HCT116 (cell line): Measurements from ENCODE around the gene ACAD8. TPM values are rescaled to one million over a fixed set of nuclear protein-coding genes. Genes with fewer than 3 reads are reported as not detected.

Source experiments
- ATAC-seq: fragments of 200-7000 bp; cut with Tn5 transposase; 2 replicates; pipeline ENCODE4 v1.9.1; 2020; ENCODE audit warnings: mild to moderate bottlenecking, moderate library complexity
- BruUV-seq: library from RNA; stranded (reverse); fragments of 400-500 nt; replicated peaks from 2 replicates; lab custom pipeline; 2021; lab: Mats Ljungman, UMichigan
- CTCF ChIA-PET: fragments of 300-600 bp; sonication (Branson Sonifier 250); formaldehyde crosslinking; loops from one replicate; lab custom pipeline; 2021; ENCODE audit warnings: antibody characterized with exemption; lab: Charles Lee
- POLR2A ChIA-PET: fragments of 300-600, 350-600 bp; sonication (Branson Sonifier 250); formaldehyde crosslinking; loops from one replicate; lab custom pipeline; 2021; ENCODE audit warnings: antibody characterized with exemption; lab: Charles Lee
- RAD21 ChIA-PET, 2 experiments: fragments of 300-600 bp; sonication (Branson Sonifier 250); formaldehyde crosslinking; loops; one replicate each; lab custom pipeline; 2023; ENCODE audit warnings: low total read pairs in 2 of 2; ENCODE audit not compliant: uncharacterized antibody in 2 of 2, unreplicated experiment in 2 of 2, low non-redundant PET in 1 of 2; lab: Charles Lee
- DNase-seq: peaks from one replicate; pipeline ENCODE4 v3.0.0-alpha.2; 2010; ENCODE audit warnings: low read depth, low spot score
- H2AFZ ChIP-seq: fragments of 200-600 bp; shearing (Covaris generic), sonication (generic); 2 replicates; pipeline ENCODE4 v1.6.1; 2017; ENCODE audit warnings: low read depth, mixed run types, mixed read lengths, antibody characterized with exemption, low read length; ENCODE audit not compliant: poor library complexity, severe bottlenecking
- H3K27ac ChIP-seq: 2 replicates; pipeline ENCODE4 v1.5.1; 2012; ENCODE audit warnings: low read depth, low read length
- H3K27me3 ChIP-seq: fragments of 200-600 bp; sonication (generic); 2 replicates; pipeline ENCODE4 v1.6.1; 2016; ENCODE audit warnings: mixed run types, low read length, mixed read lengths; ENCODE audit not compliant: insufficient read depth
- H3K36me3 ChIP-seq, 2 experiments: fragments of 200-500 bp in 1 of 2; fragments of 200-600 bp in 1 of 2; sonication (Bioruptor generic) in 1 of 2; sonication (generic) in 1 of 2; 2 replicates each; pipeline versions ENCODE4 v1.5.1 to v1.6.1; 2014 to 2016; ENCODE audit warnings: low read length in 2 of 2, inconsistent platforms in 1 of 2, mixed read lengths in 1 of 2, mixed run types in 1 of 2; ENCODE audit not compliant: insufficient read depth in 2 of 2, control insufficient read depth in 1 of 2
- H3K4me1 ChIP-seq, 2 experiments: fragments of 200-600 bp in 1 of 2; sonication (generic) in 1 of 2; 2 replicates each; pipeline versions ENCODE4 v1.5.1 to v1.6.1; 2012 to 2017; ENCODE audit warnings: low read length in 2 of 2, inconsistent platforms in 1 of 2, mild to moderate bottlenecking in 1 of 2, mixed read lengths in 1 of 2, mixed run types in 1 of 2, moderate library complexity in 1 of 2; ENCODE audit not compliant: insufficient read depth in 2 of 2, control insufficient read depth in 1 of 2
- H3K4me2 ChIP-seq: fragments of 200-600 bp; sonication (generic); 2 replicates; pipeline ENCODE4 v1.6.1; 2017; ENCODE audit warnings: mixed run types, low read length, mixed read lengths
- H3K4me3 ChIP-seq, 2 experiments: fragments of 200-600 bp in 1 of 2; sonication (generic) in 1 of 2; replicated peaks in 1 of 2; 2 replicates each; pipeline ENCODE4 v1.5.1; 2011 to 2016; ENCODE audit warnings: low read length in 2 of 2, control low read depth in 1 of 2, low read depth in 1 of 2, mild to moderate bottlenecking in 1 of 2, mixed read lengths in 1 of 2, mixed run types in 1 of 2
- H3K79me2 ChIP-seq: fragments of 200-600 bp; sonication (generic); 2 replicates; pipeline ENCODE4 v1.6.1; 2017; ENCODE audit warnings: mild to moderate bottlenecking, mixed run types, low read length, moderate library complexity, mixed read lengths; ENCODE audit not compliant: insufficient read depth
- H3K9ac ChIP-seq: fragments of 200-600 bp; sonication (generic); 2 replicates; pipeline ENCODE4 v1.6.1; 2016; ENCODE audit warnings: low read length, mixed read lengths
- H3K9me2 ChIP-seq: fragments of 200-600 bp; sonication (generic), shearing (Covaris generic); 2 replicates; pipeline ENCODE4 v1.6.1; 2017; ENCODE audit warnings: mixed run types, mild to moderate bottlenecking, moderate library complexity; ENCODE audit not compliant: insufficient read depth
- H3K9me3 ChIP-seq, 2 experiments: fragments of 200-500 bp in 1 of 2; fragments of 200-600 bp in 1 of 2; sonication (Bioruptor generic) in 1 of 2; sonication (generic) in 1 of 2; 2 replicates each; pipeline ENCODE4 v1.6.1; 2014 to 2017; ENCODE audit warnings: low read length in 2 of 2, mixed read lengths in 2 of 2, inconsistent platforms in 1 of 2, low read depth in 1 of 2, mild to moderate bottlenecking in 1 of 2, mixed run types in 1 of 2, moderate library complexity in 1 of 2; ENCODE audit not compliant: control insufficient read depth in 1 of 2, insufficient read depth in 1 of 2
- H4K20me1 ChIP-seq: fragments of 200-600 bp; sonication (generic), shearing (Covaris generic); 2 replicates; pipeline ENCODE4 v1.6.1; 2017; ENCODE audit warnings: mixed run types, mild to moderate bottlenecking, moderate library complexity; ENCODE audit not compliant: insufficient read depth
- ATF3 ChIP-seq: IDR thresholded peaks from 2 replicates; pipeline ENCODE4 v1.6.1; 2012
- CEBPB ChIP-seq: IDR thresholded peaks from 2 replicates; pipeline ENCODE4 v1.6.1; 2012; ENCODE audit warnings: low read depth
- ELF1 ChIP-seq: IDR thresholded peaks from 2 replicates; pipeline ENCODE4 v1.6.1; 2012; ENCODE audit warnings: low read depth, borderline replicate concordance
- EZH2 ChIP-seq: fragments of 200-600 bp; sonication (generic); IDR thresholded peaks from 2 replicates; pipeline ENCODE4 v1.6.1; 2017; ENCODE audit warnings: antibody characterized with exemption, mixed run types
- POLR2A ChIP-seq: IDR thresholded peaks from 2 replicates; pipeline ENCODE4 v1.7.0; 2011; ENCODE audit warnings: borderline replicate concordance; ENCODE audit not compliant: insufficient read depth, insufficient read length; ENCODE audit errors: extremely low read depth
- POLR2AphosphoS5 ChIP-seq: IDR thresholded peaks from 2 replicates; pipeline ENCODE4 v1.6.1; 2011; ENCODE audit warnings: mild to moderate bottlenecking, low read depth, low read length, moderate library complexity
- RAD21 ChIP-seq: IDR thresholded peaks from 2 replicates; pipeline ENCODE4 v1.6.1; 2012; ENCODE audit warnings: low read depth, mild to moderate bottlenecking
- REST ChIP-seq: IDR thresholded peaks from 2 replicates; pipeline ENCODE4 v1.6.1; 2012; ENCODE audit warnings: low read depth
- SIN3A ChIP-seq: IDR thresholded peaks from 2 replicates; pipeline ENCODE4 v1.6.1; 2012; ENCODE audit warnings: low read depth
- SP1 ChIP-seq: IDR thresholded peaks from 2 replicates; pipeline ENCODE4 v1.6.1; 2012; ENCODE audit warnings: low read depth
- SRF ChIP-seq: IDR thresholded peaks from 2 replicates; pipeline ENCODE4 v1.6.1; 2012; ENCODE audit warnings: low read depth
- YY1 ChIP-seq: IDR thresholded peaks from 2 replicates; pipeline ENCODE4 v1.6.1; 2011; ENCODE audit warnings: low read length, low read depth, moderate library complexity, mild to moderate bottlenecking; ENCODE audit not compliant: insufficient replicate concordance; ENCODE audit errors: extremely low read depth
- ZFX ChIP-seq: fragments of 450-650 bp; IDR thresholded peaks from 2 replicates; pipeline ENCODE4 v1.6.1; 2017
- ZNF274 ChIP-seq: fragments of 200-500 bp; sonication (Bioruptor generic); IDR thresholded peaks from 2 replicates; pipeline ENCODE4 v1.6.1; 2014; ENCODE audit warnings: mild to moderate bottlenecking, low read depth, low read length, inconsistent platforms
- intact Hi-C: fragments of 100-400 bp; cut with micrococcal nuclease; formaldehyde crosslinking; loops from 2 replicates; pipeline ENCODE4 v1.10.0; 2022
- total RNA-seq: library from RNA; stranded (reverse); gene quantifications from one replicate; pipeline ENCODE4 v1.2.1, GENCODE V29; 2021; ENCODE audit not compliant: unreplicated experiment

Gene ACAD8
- total RNA-seq, 1 experiment from 2014 or later, result 21.0 TPM

GRCh38 chr11:134230339-134230738, 23.0 kb upstream of the ACAD8 start:
- POLR2A ChIA-PET, result no interaction called here
- TF ChIP-seq POLR2AphosphoS5 (no peak), ZFX (no peak), CEBPB (no peak), POLR2A (no peak), YY1 (no peak), SP1 (no peak), SRF (no peak), ATF3 (no peak), SIN3A (no peak), REST (no peak), ELF1 (no peak), ZNF274 (no peak), EZH2 (no peak), RAD21 (no peak)
- H2AFZ ChIP-seq, result no peak overlapping the region
- H3K9me3 ChIP-seq, result no peaks in the 10 kb centered on the region
- peaks cover 0 to 4% of the 10 kb centered on the region in 2 experiments; a peak in 1 of 4 replicates for H3K36me3 ChIP-seq
- H3K9me2 ChIP-seq, result no peaks in the 10 kb centered on the region
- RAD21 ChIA-PET, result no interaction called here
- ATAC-seq, result no peak
- peaks cover 5 to 9% of the 10 kb centered on the region in 2 experiments; a peak in 2 of 4 replicates for H3K4me1 ChIP-seq
- intact Hi-C loops, result no loop called here
- no peak for DNase-seq
- H3K4me2 ChIP-seq, result no peak overlapping the region
- no peaks in the 10 kb centered on the region for H4K20me1 ChIP-seq
- no peak overlapping the region for H3K9ac ChIP-seq
- CTCF ChIA-PET, result no interaction called here
- no peaks in the 10 kb centered on the region for H3K27me3 ChIP-seq
- no TSS peak for BruUV-seq
- no peak overlapping the region for H3K4me3 ChIP-seq
- no peak overlapping the region for H3K27ac ChIP-seq
- H3K79me2 ChIP-seq, result peaks cover 59% of the 10 kb centered on the region
